Measurements from ENCODE around the gene BRSK1. TPM values are rescaled to one million over a fixed set of nuclear protein-coding genes. Genes with fewer than 3 reads are reported as not detected.

Gene BRSK1
- total RNA-seq, 1 donor from 2014 or later: 10.1 TPM

DNA sequence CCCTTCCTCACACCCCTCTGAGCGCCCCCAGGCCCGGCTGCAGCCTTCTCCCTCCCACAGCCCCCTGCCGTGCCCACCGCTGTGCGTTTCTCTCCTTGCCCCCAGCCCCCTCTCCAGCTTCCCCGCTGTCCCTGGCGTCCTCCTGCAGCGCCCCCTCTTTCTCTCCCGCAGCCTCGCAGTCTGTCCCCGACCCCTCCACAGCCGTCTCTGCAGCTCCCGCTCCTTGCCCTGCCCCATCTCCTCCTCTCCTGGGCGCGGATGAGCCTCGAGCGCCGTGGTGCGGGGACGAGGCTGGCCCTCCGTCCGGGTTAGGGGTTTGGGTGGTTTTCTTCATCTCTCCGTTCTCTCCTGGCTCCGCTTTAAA, 57.0 kb downstream of the BRSK1 start:
- intact Hi-C loops (cut with DNase I): loop anchor here (2.0 kb wide), 1 partner anchor 44 kb away; the partner anchor contains the start of genes RPL28 and TMEM238
- Histone ChIP-seq H3K27me3 (no peaks in the 10 kb centered on the region), H3K4me3 (peak overlapping the region; percentile 61 to 68), H3K36me3 (no peaks in the 10 kb centered on the region), H3K9me3 (no peaks in the 10 kb centered on the region), H3K4me1 (peaks cover 36% of the 10 kb centered on the region), H3K27ac (peak overlapping the region; percentile 84)
- TF ChIP-seq POLR2AphosphoS5 (IDR thresholded peaks at IDR 0.05; ENCODE audit: insufficient read depth in 1 of 2, low read depth in 1 of 2) (no peak), POLR2A (IDR thresholded peaks at IDR 0.05) (no peak)
- TF ChIP-seq, protein P1, sequence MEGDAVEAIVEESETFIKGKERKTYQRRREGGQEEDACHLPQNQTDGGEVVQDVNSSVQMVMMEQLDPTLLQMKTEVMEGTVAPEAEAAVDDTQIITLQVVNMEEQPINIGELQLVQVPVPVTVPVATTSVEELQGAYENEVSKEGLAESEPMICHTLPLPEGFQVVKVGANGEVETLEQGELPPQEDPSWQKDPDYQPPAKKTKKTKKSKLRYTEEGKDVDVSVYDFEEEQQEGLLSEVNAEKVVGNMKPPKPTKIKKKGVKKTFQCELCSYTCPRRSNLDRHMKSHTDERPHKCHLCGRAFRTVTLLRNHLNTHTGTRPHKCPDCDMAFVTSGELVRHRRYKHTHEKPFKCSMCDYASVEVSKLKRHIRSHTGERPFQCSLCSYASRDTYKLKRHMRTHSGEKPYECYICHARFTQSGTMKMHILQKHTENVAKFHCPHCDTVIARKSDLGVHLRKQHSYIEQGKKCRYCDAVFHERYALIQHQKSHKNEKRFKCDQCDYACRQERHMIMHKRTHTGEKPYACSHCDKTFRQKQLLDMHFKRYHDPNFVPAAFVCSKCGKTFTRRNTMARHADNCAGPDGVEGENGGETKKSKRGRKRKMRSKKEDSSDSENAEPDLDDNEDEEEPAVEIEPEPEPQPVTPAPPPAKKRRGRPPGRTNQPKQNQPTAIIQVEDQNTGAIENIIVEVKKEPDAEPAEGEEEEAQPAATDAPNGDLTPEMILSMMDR (IDR thresholded peaks at IDR 0.05): no peak
- DNase-seq (ENCODE audit: extremely low spot score in 2 of 2): no peak

DNA sequence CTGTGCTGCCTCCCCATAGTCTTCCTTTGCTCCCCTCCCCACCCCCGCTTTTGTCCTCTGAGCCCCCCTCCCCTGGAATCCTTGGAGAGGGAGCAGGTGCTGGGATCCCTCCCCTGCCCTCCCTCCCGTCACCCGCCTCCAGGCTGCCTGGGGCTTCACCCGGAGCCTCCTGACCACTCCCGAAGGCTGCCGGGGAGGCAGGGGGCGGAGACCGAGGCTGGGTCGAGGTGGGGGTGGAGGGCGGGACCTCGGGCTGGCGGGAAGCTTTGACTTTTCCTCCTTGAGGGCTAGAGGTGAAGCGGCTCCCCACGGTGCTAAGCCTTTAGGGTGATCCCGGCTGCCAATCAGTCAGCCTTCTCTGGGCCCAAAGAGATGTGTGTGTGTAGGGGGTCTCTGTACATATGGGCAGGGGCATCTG, 57.4 kb downstream of the BRSK1 start:
- peak overlapping the region; percentile 84 for H3K27ac ChIP-seq

DNA sequence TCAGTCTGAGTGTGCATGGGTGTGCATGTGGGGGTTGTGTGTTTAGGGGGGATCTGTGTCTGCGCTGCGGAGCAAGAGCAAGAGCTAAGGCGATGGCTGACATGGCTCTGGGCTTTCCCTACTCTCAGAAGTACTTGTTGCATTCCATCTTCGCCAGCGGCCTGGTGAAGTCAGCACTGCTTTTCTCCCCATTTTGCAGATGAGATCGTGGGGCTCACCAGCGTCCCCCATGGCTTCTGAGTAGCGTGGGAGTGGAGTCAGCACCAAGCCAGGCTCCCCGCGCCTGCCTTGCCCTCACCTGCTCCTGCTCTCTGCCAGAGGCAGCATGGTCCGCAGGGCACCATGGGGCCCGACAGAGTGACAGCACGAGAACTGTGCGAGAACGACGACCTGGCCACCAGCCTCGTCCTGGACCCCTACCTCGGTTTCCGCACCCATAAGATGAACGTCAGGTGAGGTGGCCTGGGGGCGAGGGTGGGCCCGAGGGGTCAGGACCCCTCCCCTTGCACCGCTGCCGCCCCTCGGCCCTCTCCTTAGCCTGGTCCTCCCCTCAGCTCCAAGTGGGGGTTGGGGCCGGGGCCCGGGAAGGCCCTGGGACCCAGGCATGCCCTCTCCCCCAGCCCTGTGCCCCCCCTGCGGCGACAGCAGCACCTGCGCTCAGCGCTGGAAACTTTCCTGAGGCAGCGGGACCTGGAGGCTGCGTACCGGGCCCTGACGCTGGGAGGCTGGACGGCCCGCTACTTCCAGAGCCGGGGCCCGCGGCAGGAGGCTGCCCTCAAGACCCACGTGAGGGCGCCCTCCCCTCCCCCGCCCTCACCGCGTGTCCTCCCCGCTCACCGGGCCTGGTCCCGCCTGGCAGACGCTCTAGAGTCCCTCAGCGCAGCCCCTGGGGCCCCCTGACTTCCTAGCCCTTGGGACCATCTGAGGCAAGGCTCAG, 58.1 kb downstream of the BRSK1 start:
- Histone ChIP-seq H3K4me3 (peak overlapping the region in 1 of 2 donors; percentile 68), H3K36me3 (peaks cover 0 to under 1% of the 10 kb centered on the region in 2 donors), H3K27ac (no peak overlapping the region), H3K9me3 (no peaks in the 10 kb centered on the region), H3K27me3 (no peaks in the 10 kb centered on the region), H3K4me1 (peaks cover 37% of the 10 kb centered on the region)
- DNase-seq (ENCODE audit: extremely low spot score in 2 of 2): no peak
- intact Hi-C loops (cut with DNase I): loop anchor here (2.0 kb wide), 1 partner anchor 43 kb away; the partner anchor contains the start of genes RPL28 and TMEM238
- TF ChIP-seq POLR2A (IDR thresholded peaks at IDR 0.05) (no peak), POLR2AphosphoS5 (IDR thresholded peaks at IDR 0.05; ENCODE audit: insufficient read depth in 1 of 2, low read depth in 1 of 2) (no peak)
- TF ChIP-seq, protein P1 (IDR thresholded peaks at IDR 0.05): no peak

More for the DNA sequence above, 57.4 kb downstream of the BRSK1 start:
- TF ChIP-seq POLR2AphosphoS5 (IDR thresholded peaks at IDR 0.05; ENCODE audit: insufficient read depth in 1 of 2, low read depth in 1 of 2) (no peak), POLR2A (IDR thresholded peaks at IDR 0.05) (no peak)
- TF ChIP-seq, protein P1 (IDR thresholded peaks at IDR 0.05): no peak
- DNase-seq (ENCODE audit: extremely low spot score in 2 of 2): no peak
- Histone ChIP-seq H3K27me3 (no peaks in the 10 kb centered on the region), H3K9me3 (no peaks in the 10 kb centered on the region), H3K36me3 (no peaks in the 10 kb centered on the region), H3K4me3 (peak overlapping the region; percentile 61 to 68), H3K4me1 (peaks cover 37% of the 10 kb centered on the region)
- intact Hi-C loops (cut with DNase I): loop anchor here (2.0 kb wide), 1 partner anchor 44 kb away; the partner anchor contains the start of genes RPL28 and TMEM238

DNA sequence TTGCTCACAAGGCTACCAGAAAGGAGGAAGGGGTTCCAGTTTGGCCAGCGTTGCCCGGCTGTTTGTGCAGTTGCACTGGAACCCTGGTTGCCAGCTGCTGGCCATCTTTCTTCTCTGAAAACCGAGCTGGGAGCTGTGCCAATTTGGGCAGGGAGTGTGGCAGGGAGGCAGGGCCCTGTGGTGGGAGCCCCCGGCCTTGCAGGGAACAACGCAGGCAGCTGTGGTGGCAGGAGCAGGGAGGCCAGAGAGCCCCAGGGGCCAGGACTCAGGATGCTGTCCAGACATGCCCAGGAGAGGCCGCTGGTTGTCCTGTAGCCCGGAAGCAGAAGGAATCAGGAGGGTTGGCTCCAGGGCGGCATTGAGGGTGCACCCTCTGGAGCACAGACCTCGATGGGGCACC, 60.6 kb downstream of the BRSK1 start:
- TF ChIP-seq POLR2A (IDR thresholded peaks at IDR 0.05): no peak
- TF ChIP-seq, protein P1 (IDR thresholded peaks at IDR 0.05): no peak
- TF ChIP-seq POLR2AphosphoS5 (IDR thresholded peaks at IDR 0.05; ENCODE audit: insufficient read depth in 1 of 2, low read depth in 1 of 2): no peak
- Histone ChIP-seq H3K27me3 (no peaks in the 10 kb centered on the region), H3K4me1 (peaks cover 28% of the 10 kb centered on the region), H3K9me3 (no peaks in the 10 kb centered on the region), H3K27ac (no peak overlapping the region), H3K36me3 (peaks cover 0 to 6% of the 10 kb centered on the region in 2 donors), H3K4me3 (no peak overlapping the region)
- DNase-seq (ENCODE audit: extremely low spot score in 2 of 2): no peak
- intact Hi-C loops (cut with DNase I): no loop called here

Measured in vagina (tissue), 2 donors.